CD4-positive, alpha-beta T cell treated with Interleukin-17A for 4 hours (primary cell): ENCODE data around the gene LHPP.

ENCODE experiments used
- DNase-seq: peaks from one replicate; pipeline ENCODE4 v3.0.0-alpha.2; 2020; ENCODE audit warnings: mixed read lengths

LHPP gene

DNA sequence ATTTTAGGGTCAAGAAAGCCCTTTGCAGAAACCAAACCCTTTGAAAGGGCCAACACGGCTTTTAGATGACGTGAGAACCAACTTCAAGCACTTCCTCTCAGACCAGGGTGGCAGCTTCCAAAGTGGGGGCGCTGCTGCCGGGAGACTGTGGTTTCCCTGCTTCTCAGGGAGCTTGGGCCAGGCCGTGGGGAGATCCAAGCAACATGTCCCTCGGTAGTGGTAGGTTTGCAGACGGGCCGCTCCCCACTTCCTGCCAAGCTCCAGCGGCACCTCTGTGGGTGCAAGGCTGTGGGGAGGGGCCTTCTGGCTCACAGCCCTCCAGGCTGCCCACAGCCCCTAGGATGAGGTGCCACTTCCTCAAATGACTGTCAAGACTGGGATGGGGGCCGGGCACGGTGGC, 150.1 kb downstream of the LHPP start:
- DNase-seq = peak; percentile 67

GRCh38 chr10:124612611-124613498, 151.2 kb downstream of the LHPP start:
- peak; percentile 42 for DNase-seq

DNA sequence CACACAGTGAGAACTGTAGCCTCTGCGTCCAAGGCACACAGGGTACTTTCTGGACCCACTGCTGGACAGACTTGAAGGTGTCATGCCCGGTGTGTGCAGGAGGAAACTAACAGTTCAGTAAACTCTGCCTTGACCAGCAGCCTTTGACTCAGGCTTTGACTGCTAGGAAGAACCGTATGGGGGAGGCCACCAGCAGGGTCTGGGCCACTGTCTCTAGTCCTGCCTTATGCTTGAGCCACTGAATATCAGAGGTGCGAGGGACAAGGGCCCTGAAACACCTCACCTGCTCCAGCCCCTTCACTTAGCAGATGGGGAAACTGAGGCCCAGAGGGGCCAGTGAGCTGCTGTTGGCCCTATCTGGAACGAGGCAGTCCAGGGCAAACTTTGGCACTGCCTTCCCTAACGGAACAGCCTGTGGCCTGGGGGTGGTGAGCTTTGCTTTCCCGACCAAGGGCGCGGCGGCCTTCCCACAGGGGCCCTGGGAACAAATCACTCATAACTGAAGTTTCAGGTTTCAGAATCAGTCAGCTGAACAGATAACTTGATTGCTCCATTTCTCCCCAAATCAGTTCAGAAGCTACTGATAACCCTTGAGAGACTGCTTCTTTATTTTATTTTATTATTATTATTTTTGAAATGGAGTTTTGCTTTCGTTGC, 152.5 kb downstream of the LHPP start:
- no peak for DNase-seq

- DNase-seq = no peak
These were observed 153.6 kb downstream of the LHPP start for GRCh38 chr10:124615259-124615658.

GRCh38 chr10:124616040-124616835, 154.6 kb downstream of the LHPP start:
- DNase-seq = no peak

GRCh38 chr10:124616836-124617130, 155.2 kb downstream of the LHPP start:
- no peak for DNase-seq

- no peak for DNase-seq
These were observed 156.9 kb downstream of the LHPP start for GRCh38 chr10:124618470-124619073.

DNA sequence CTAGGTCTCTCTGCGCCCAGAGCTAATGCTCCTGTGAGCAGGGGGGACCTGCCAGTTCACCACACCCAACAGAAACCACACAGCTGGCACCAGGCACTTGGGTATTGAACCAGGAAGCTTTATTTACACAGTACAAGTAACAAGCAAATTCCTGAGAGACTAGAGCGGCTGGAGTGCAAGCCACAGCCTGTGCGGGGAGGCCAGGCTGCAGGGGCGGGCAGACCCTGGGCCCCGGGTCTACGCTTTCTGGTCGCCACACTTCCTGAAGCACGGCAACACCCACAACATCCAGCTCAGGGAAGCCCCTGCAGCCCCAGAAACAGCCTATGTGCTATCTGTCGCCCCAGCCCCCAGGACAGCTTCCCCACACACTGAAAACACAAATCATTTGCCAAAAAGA, 157.6 kb downstream of the LHPP start:
- peak; percentile 38 for DNase-seq

DNA sequence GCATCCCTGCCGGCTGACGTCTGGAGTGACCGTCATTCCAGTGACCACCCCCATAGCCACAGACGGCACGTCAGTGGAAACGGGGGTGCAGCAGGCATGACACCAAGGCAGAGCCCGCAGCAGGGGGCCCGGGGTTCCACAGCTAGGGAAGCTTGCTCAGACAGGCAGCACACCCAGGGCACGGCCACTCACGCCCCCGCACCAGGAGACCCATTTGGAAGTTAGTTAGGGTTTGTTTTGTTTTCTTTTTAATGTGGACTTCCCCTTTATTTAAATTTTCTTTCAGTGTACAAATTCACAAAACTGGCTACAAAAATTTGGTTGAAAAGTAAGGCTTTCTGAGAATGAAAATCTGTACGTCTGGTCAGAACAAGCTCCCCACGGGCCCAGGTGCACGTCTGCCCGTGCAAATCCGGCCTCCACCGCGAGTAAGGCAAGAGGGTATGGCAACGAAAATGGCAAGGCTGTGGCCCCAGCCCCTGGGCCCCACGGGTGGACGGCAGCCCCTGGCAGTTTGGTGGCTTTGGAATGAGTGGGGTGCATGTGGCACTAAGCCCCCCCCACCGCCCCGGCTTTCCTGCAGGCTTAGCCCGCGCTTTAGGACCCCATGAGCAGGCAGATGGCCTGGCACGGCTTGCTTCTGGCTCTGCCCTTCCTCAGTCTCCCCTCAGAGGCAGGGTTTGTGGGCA, 158.3 kb downstream of the LHPP start:
- no peak for DNase-seq

GRCh38 chr10:124621637-124622036, 160.0 kb downstream of the LHPP start:
- DNase-seq = no peak

- no peak for DNase-seq
These were observed 160.5 kb downstream of the LHPP start for GRCh38 chr10:124622158-124622557.

GRCh38 chr10:124622866-124623536, 161.4 kb downstream of the LHPP start:
- DNase-seq = no peak

DNA sequence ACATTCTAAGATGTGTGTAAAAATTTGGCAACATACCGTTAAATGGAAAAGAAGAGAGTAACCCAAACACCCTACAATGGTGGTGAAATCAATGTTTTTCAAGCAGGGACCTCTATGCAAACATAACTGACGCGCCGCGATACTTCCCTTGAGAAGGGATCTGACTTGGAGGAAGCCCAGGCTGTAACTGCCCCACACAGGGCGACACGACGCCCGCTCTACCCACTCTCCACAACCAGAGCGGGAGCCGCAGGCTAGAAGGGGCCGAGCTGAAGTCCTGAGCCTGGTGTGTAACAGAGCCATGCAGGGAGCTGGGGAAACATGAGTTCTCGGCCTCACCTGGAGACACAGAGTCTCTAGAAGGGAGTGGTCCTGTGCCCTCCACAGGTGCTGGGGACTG, 162.4 kb downstream of the LHPP start:
- no peak for DNase-seq

GRCh38 chr10:124624466-124624865, 162.8 kb downstream of the LHPP start:
- DNase-seq = no peak

DNA sequence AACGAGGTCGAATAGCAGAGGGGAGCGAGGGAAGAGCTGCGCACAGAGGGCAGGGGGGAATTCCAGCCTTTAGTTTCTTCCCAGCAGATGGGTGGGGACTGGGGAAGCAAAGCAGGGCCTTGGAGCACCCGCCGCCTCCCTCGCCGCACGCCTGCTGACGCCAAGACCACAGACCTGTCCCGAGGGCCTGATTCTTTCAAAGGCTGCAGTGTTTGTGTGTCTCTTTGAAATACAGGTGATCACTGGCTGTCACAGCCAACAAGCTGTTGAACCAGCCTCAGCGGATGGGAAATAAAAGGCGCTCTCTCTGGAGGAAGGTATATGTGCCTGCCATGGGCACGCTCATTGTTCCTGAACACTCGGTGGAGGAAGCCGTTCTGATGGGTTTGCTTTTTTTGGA, 163.3 kb downstream of the LHPP start:
- DNase-seq = no peak

- DNase-seq = no peak
These were observed 164.2 kb downstream of the LHPP start for GRCh38 chr10:124625831-124626238.

GRCh38 chr10:124626759-124627380, 165.2 kb downstream of the LHPP start:
- peak; percentile 76 for DNase-seq

DNA sequence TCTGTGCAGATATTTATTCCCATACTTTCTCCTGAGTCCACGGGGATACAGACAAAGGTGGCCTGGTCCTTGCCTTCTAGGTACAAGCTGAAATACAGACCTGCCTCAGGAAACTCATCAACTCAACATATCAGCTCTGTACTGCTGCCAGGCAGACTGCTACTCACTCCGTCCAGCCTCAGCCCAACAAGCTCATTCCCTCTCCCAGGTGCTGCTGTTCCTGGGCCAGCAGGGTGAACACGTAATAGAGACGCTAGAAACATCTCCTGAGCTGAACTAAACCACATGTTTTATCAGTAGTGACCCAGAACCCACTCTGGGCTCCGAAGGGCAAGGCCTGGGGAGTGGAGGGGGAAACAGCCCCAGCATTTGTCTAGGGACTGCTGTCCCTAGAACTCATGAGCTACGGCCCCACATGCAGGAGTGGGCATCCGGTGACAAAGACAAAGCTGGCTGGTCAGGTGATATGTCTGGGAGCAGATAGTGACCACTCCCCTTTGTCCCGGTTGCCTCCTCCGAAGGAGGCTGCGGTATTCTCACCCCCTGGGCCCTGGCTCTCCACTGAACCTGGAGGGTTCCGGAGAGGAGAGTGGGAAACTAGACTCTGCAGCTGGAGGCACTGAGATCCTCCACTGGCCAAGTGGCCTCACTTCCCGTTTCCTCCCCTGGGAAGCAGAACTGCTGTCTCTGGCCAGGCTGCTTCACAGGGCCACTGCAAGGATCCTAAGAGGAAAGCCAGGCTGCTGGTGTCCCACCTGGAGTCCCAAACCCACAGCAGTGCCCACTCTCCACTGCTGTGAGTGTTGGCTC, 166.4 kb downstream of the LHPP start:
- DNase-seq = no peak

DNA sequence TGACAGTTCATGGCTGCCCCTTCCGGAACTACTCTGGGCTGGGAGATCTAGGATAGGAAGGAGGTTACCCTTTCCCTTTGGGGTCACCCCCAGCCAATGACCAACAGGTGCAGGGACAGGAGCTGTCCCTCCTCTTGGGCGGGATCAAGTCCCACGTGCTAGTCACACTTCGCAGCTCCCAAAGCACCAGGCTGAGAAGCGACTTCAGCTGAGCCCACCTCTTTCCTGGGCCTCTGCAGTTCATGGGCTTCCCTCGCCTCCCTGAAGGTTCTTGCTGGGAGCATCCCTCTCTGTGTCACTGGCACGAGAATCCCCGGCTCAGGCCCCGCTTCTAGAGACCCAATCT, 167.0 kb downstream of the LHPP start:
- no peak for DNase-seq

DNA sequence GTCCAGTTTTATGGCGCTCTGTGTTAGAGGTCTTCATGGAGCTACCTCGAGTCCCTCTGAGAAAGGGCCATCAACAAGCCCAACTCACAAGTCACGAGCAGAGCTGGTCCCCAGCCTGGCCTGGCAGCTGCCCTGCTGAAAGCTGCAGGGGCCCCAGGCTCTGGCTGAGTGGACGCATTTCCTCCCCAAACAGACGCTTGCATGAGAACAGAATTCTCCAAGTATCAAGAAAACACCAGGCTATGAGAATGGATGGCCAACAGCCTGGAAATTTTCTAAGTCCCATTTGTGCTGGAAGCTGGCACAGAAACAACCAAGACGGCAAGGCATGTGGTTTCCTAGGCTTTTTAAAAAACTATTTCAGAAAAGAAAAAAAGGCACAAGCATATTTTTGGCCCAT, 167.8 kb downstream of the LHPP start:
- DNase-seq = no peak

DNA sequence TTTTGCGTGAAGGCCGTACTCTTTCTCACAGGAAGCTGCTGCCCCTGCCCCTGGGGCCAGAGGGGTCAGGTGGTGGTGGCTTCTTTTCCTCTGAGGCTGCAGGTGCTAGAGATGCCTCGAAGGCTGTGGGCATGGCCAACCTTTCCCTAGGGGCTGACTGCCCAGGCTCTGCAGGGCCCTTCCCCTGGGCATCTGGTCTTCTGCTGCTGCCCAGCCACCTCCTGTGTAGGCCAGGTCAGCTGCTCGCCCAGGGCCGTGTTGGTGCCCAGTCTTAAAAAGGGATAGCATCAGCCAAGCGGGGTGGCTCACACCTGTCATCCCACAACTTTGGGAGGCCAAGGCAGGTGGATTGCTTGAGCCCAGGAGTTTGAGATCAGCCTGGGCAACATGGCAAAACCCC, 168.2 kb downstream of the LHPP start:
- DNase-seq = no peak
